Measurements from ENCODE around the gene ITIH6.
"Not testable (repeated sequence)": the region's sequence is repeated elsewhere in the genome, so short reads cannot be mapped to it uniquely, and the experiment has no call there.

The ITIH6 gene

DNA sequence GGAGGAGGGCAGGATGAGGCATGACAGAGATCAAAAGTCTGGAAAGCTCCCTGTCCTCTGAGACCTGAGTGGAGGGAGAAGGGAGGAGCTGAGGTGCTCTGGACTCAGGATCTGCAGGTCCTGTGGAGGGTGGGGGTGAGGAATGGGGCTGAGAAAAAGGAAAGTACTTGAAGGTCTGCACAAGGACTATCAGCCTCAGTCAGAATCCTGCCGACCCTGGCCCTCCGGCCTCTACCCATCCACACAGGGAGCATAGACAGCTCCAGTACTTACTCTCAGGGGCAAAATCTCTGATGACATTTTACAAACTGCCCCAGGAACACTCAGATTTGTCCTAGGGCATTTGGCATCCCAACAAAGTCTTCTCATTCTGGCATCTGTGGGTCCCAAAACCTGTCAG, 991 bp upstream of the ITIH6 start:
- DNase-seq (ENCODE audit: low read depth, low spot score) = no peak

DNA sequence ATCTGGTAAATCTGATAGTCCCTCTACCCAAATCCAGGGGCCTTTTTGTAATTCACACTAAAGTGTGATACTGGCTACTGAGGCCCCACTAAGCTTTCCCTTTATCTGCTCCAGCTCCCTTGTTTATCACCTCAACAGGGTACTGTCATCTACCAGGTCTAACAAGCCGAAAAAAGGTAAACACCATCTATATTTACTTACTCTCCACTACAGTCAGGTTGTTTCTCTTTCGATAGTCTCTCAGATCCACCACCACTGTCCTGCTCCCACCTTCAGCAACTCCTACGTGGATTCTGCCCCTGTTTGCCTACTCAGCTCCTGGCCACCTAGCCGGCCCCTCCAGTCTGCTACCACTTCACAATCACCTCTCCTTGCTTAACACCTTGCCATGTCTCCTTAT, 3.3 kb downstream of the ITIH6 start:
- no peak for DNase-seq (ENCODE audit: low read depth, low spot score)

DNA sequence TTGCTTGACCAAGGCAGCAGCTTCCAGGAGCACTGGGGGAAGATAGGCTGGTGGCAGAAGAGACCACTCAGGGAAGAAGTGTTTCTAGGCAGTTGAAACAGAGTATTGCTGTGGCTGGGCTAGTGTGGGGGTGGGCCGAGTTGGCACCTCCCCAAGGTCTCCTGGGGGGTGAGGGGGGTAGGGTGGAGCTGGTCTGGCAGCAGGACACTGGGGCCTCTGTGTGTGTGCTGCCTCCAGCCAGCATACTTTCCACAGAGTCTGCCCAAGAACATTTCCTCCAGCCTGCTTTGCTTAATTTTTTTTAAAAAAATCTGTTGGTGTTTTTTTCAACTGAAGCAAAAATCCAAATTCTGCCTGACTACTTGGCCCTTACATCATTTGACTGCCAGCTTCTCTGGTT, 4.0 kb downstream of the ITIH6 start:
- DNase-seq (ENCODE audit: low read depth, low spot score) = no peak

DNA sequence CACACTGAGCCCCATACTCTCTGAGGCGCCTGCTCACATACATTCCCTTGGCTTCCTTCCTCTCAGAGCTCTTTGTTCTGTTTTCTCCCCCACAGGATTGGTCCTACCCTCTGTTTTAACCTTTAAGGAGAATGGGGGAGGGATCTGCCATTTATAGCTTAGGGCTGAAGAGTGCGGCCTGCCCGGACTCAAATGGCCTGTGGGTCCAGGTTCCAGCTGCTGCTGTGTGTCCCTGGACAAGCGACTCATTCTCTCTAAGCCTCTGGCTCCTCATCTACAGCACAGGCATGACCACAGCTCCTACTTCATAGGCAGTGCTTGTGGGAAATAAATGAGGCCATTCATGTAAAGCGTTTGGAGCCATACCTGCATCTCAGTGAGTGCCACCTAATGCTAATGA, 8.7 kb downstream of the ITIH6 start:
- not testable (repeated sequence) for DNase-seq (ENCODE audit: low read depth, low spot score)

DNA sequence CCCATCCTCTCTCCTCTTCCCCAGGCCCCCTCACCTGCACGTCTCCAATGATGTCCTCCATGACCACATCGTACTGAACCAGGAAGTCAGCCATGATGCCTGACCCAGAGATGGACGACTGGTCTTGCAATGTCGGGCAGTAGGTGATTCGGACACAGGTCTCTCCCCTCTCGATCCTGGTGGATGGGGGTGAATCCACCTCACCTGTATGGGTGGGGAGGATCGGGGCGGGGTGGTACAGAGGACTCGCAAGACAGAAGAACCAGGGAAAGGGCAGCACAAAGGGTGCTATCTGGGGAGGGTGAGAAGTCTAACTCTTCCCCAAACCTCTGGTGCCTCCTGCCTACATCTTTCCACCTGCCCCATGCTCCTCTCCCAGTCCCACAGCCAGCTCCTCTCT, 9.6 kb downstream of the ITIH6 start:
- no peak for DNase-seq (ENCODE audit: low read depth, low spot score)

DNA sequence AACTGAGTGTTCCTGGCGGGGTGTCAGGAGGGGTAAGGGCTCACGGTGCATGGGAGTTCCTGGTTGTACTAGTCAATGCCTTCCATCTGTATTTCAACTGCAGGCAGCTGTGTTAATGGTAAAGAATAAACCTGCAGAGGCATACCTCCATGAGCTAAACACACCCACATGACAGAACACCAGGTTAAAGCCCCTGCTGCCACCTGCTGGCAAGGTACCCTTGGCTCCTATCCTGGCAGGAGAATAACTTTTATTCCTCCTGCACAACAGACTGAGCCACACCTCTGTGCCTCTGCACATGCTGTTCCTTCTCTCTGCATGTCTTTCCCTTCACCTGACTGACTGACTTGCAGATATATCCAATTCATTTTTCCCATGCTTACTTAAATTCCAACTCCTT, 11.1 kb downstream of the ITIH6 start:
- no peak for DNase-seq (ENCODE audit: low read depth, low spot score)

DNA sequence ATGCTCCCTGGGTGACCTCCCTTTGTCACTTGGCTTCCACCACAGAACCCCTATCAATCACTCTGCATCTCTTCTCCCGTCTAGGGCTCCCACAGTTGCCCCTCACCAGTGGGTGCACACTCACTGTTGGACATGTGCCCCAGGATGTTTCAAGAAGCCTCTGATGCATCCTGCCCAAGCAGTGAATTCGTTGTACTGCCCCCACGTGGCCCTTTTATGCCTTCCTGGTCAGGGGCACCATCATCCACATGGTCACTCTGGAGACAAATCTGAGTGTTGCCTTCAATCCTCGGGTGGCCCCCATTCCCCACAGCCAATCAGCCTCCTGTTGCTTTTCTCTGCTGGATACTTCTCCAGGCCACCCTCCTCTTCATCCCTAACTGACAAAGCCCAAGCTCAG, 12.2 kb downstream of the ITIH6 start:
- DNase-seq (ENCODE audit: low read depth, low spot score) = no peak

DNA sequence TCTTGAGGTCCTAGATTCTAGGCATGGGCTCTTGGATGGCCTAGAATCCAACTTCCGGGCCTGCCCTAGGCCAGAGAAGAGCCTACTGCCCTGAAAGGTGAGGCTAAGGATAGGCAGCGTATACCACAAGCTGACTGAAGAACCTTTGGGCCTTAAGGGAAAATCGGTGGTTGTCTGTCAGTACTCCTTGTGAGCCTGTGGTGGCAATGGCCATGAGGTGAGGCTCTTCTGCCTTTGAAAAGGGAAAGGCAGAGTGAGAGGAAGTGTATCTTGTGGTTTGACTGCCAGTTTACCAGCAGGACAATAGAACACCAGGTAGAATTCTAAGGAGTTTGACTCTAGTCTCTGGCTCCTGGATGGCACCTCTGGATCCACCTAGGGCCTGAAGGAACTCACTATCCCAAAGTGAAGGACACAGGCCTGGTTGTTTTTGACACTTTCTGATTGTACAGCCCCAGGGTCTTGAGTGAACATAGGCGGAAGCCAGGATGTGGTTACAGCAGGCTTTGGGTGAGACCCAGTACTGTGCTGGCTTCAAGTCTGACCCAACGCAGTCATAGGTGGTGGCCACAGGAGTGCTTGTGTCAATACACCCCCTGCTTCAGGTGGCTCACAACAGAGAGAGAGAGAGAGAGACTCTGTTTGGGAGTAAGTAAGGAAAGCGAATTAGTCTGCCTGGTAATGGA, 20.9 kb downstream of the ITIH6 start:
- no peak for DNase-seq (ENCODE audit: low read depth, low spot score)

DNA sequence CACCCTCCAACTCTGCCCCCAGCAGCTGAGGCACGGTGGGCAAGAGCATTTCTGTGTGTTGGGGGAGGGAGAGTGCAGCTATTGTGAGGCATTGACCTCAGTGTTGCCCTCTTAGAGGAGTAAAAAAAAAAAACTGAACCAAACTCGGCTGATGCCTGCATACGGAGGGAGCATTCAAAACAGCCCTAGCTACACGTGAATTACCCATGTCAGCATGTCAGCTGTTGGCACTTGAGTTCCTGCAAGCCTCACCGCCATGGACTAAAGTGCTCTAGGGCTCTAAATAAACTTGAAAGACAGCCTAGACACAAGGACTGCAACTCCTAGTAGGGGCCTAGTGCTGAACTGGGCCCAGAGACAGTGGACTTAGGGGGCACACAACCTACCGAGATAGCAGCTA, 22.0 kb downstream of the ITIH6 start:
- DNase-seq (ENCODE audit: low read depth, low spot score) = no peak

DNA sequence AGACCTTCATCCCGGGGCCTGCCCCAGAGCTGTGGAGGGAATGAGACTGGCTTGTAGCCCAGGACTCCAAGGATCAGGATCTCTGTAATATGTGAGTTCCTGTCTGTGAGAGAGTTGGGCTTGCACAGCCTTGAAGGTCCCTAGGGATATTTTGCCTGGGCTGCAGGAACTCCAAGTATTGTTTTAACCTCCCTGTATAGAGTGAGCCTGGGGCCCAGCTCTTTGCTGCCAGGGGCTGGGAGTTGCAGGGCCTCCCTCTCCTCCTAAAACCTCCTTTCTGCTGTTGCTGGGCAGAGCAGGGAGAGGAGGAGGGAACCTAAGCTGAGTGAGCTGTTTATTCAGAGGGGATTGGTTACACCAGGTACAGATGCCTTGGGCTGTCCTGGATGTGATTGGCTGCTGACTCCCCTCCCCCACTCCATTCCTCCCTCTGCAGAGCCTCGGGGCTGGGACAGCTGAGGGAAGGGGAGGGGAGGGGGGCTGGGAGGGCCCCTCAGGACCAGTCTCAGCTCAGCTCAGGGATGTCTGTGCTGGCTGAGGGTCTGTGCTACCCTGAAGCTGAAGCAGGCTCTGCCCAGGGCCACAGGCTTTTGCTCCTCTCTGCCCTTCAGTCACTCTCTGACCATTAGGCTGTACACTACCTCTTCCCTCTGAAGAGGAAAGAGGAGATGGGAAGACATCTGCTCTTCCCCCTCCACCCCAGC, 23.5 kb downstream of the ITIH6 start:
- DNase-seq (ENCODE audit: low read depth, low spot score) = not testable (repeated sequence)

DNA sequence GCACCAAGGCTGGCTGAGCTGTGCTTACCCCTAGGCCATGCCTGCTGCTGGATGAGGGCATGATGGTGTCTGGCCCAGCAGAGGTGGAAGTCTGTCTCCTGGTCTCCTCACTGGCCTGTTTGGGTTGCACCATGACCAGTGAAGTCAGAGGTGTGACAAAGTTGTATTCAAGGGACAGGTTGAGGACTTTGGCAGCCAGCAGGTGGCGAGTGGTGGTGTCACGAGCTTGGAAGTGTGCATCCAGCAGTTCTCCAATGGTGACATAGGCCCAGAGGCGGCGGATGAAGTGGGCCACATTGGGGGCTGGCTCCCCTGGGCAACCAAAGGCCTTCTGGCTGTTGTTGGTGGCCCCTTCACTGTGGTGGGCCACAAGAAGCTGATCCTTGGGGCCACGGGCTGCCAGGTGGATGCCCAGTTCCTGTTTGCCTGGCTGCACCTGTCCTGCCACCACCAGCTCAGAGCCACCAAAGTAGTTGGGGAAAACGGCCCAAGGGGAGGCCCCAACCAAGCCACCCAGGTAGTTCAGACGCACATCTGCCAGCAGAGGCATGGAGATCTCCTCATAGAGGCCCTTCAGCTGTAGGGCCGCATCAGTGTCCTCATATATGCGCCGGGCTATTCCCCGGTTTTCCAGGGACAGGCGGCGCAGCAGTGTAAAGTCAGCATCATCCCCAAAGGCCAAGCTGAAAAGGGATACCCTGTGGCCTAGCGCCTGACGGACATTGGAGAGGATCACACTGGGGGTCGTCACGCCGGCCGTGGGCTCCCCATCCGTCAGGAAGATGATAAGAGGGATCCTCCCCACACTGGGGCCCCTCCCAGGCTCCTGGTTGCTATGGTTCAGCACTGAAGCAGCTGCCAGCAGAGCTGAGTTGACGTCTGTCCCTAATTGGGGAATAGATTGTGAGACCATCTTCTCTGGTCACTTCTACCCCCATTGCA, 39.7 kb downstream of the ITIH6 start:
- no peak for DNase-seq (ENCODE audit: low read depth, low spot score)

DNA sequence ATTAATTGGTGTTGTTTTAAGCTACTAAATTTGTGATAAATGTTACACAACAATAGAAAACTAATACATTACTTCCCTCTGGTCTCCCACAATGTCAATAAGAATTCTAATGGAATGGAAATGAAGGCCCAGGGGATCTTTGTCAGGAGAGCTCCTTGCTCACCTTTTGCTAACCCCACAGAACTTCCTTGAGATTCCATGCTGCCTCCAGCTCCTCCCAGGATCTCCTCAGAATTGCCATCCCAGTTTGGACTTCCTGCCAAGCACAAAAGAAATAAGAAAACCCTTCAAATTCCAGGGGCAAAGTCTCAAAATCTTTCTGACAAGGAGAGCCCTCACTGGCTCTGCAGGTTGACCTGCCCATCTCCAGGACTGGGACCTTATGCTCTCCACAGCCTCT, 43.2 kb downstream of the ITIH6 start:
- no peak for DNase-seq (ENCODE audit: low read depth, low spot score)

DNA sequence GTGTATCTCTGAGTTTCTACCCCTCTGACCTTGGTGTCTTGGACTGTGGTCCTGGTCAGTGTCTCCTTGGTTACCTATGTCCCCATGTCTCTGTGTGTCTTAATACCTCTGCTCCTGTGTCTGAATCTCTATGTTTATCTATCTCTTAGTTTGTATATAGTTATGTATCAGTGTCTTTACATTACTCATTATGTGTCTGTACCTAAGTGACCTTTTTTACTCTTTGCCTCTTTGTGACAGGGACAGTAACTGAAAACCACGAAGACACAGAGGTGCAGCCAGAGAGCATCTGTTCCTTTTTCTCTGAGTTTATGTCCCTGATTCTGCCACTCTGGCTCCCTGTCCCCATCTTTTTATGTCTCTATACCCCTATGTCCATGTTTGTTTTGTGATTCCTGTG, 49.4 kb downstream of the ITIH6 start:
- DNase-seq (ENCODE audit: low read depth, low spot score) = no peak

DNA sequence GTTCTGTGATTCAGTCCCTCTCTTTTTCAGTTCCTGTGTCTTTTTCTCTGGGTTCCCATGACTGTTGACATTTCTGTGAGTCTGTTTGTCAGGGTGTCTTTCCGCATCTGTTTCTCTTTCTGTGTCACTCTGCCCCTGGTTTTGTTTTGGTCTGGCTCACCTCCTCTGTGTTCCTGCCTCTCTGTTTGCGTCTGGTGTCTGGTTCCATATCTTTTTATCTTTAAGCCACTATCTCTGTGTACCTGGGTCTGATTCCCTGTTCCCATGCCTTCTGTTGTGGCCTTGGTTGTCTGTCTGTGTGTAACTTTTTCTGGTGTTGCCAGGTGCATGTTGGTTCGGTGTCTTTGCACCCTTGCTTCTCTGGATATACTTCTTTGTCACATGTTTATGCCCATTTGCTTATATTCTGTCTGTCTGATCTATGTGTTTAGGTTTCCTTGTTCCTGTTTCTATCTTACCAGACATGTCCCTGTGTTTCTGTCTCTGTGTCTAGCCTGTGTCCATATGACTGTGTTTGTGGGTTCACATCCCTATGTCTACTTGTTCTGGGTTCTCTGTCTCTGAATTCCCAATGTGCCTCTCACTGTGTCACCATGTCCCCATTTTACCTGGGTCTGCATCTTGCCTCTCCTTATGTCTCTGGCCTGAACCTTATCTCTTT, 50.2 kb downstream of the ITIH6 start:
- no peak for DNase-seq (ENCODE audit: low read depth, low spot score)

DNA sequence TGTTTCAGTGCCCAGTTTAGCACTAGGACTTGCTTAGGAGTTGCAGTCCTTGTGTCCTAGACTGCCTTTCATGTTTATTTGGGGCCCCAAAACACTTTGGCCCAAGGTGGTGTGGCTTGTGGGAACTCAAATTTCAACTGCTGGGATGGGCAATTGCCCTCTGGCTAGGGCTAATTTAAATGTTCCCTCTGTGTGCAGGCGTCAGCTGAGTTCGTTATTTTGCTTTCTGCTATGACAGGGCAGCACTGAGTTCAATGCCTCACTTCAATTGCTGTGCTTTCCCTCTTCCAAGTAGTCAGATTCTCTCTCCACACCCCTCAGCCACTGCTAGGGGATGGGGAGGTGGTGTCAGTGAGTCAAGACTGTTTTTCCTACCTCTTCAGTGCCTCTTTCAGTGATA, 51.1 kb downstream of the ITIH6 start:
- no peak for DNase-seq (ENCODE audit: low read depth, low spot score)

DNA sequence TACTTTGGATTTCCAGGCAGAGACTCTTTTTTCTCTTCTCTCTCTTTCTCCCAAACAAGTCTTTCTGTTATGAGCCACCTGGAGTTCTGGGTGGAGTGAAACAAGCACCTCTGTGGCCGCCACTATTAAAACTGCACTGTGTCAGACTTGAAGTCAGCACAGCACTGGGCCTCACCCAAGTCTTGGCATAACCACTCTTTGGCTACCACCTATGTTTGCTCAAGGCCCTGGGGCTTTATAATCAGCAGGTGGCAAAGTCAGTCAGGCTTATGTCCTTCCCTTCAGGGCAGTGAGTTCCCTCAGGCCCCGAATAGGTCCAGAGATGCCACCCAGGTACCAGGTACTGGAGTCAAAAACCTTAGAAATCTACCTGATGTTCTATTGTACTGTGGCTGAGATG, 52.4 kb downstream of the ITIH6 start:
- no peak for DNase-seq (ENCODE audit: low read depth, low spot score)

DNA sequence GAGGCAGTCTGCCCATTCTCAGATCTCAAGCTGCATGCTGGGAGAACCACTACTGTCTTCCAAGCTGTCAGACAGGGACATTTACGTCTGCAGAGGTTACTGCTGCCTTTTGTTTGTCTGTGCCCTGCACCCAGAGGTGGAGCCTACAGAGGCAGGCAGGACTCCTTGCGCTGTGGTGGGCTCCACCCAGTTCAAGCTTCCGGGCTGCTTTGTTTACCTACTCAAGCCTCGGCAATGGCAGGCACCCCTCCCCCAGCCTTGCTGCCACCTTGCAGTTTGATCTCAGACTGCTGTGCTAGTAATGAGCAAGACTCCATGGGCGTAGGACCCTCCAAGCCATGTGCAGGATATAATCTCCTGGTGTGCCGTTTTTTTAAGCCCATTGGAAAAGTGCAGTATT, 59.5 kb downstream of the ITIH6 start:
- not testable (repeated sequence) for DNase-seq (ENCODE audit: low read depth, low spot score)

DNA sequence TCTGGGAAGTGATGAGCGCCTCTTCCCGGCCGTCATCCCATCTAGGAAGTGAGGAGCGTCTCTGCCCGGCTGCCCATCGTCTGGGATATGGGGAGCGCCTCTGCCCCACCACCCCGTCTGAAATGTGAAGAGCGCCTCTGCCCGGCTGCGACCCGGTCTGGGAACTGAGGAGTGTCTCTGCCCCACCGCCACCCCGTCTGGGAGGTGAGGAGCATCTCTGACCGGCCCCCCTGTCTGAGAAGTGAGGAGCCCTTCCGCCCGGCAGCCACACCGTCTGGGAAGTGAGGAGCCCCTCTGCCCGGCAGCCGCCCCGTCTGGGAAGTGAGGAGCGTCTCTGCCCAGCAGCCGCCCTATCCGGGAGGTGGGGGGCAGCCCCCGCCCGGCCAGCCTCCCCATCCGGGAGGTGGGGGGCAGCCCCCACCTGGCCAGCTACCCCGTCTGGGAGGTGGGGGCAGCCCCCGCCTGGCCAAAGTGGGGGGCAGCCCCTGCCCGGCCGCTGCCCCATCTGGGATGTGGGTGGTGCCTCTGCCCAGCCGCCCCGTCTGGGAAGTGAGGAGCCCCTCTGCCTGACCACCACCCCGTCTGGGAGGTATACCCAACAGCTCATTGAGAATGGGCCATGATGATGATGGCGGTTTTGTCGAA, 61.6 kb downstream of the ITIH6 start:
- DNase-seq (ENCODE audit: low read depth, low spot score) = not testable (repeated sequence)

DNA sequence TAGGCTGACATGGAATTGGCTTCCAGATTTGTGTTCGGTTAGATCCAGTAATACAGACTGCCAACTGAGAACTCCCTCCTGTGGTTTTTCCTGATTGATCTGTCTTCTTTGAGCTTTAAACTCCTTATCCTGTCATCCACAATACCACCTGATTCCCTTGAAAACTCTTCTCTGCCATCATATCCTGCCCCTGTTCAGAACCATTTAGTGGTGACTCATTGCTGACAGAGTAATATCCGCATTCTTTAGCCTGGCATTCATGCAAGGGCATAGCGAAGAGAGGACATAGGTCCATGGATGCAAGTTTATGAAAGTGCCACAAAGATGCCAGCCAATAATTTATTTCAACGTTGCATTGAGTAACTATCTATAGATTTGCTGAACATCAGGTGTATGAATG, 76.6 kb downstream of the ITIH6 start:
- no peak for DNase-seq (ENCODE audit: low read depth, low spot score)

DNA sequence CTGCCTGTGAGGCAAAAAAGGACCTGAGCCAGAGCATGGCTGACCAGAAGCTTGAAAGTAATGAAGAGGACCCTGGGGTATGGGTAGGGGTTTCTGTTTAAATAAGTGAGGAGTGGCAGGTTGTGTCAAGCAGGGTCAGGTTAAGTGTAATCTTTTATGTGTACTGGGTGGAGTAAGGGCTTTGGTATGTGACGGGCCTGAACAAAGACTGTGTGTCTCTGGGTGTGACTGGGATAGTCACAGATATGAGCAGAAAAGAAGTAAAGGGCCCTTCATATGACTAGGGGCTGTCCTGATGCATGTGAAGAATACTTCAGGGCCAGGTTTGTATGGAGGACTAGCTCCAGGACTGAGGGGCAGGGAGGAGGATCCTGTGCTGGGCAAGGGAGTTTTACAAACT, 82.4 kb downstream of the ITIH6 start:
- DNase-seq (ENCODE audit: low read depth, low spot score) = no peak

DNA sequence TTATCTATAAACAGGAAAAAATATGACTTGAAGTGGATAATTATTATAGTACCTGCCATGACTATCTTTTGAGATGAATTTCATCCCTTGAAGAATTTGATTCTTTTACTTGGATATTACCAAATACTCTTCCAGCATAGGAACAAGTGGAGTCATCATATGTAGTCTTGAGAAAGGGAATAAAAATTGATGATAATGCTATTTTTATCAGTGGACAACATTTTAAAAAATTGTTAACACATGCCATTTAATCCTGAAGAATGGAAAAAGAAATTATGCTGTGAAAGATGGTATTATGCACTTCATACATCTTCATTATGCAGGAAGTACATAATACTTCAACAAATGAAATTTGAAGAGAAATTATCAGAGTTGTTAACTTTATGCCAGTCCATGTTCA, 83.6 kb downstream of the ITIH6 start:
- DNase-seq (ENCODE audit: low read depth, low spot score) = no peak

All from iPS DF 19.7 (cell line).